Raji (cell line): ENCODE results near the gene ATP5F1D.
A peak's percentile ranks its signal among the peaks of the same experiment; 100 is the strongest.

Experiments used
- POLR2A ChIP-seq: IDR thresholded peaks from 2 replicates; pipeline ENCODE4 v1.6.1; 2011; ENCODE audit warnings: low read depth, low read length, control low read depth; ENCODE audit not compliant: insufficient read depth

Gene ATP5F1D

GRCh38 chr19:1273263-1274041 lies 31.9 kb downstream of the ATP5F1D start:
- peak; percentile 43; the same call in 1 of the 2 replicates for TF ChIP-seq POLR2A

DNA sequence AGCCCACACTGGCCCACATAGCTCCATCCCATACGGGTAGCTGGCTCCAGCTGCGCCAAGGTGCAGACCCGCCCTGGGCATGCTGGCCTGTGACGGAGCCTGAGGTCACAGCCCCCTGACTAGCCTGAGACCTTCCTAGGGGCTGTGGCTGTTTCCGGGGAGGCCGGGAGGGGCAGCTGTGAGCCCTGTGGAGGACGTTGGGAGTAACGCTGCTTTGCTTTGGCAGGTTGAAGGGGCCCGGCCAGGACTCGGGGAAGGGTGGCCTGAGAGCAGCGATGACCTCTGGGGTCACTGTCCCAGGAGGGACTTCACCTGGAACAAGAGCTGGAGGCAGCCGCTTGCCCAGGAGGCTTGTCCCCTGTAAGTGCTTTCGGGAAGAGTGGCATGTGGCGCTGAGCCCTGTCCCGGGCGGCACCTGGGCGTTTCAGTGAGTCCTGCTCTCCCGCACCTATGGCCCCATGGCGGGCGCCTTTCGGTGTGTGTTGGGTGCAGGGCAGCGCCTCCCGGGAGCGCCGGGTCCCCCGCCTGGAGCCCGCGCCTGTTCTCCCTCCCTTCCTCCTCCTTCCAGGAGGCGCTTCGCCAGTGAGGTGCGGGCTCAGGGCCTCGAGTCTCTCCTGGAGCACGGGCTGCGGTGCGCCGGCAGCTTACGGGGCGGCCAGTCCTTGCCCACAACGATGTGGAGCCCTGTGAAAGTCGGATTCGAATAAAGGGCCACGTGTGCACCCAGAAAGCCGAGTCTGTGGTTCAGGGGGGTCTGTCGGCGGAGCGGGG lies 32.7 kb downstream of the ATP5F1D start:
- TF ChIP-seq POLR2A, result no peak

- no peak for TF ChIP-seq POLR2A
Observed at GRCh38 chr19:1274852-1275259, 33.3 kb downstream of the ATP5F1D start.

DNA sequence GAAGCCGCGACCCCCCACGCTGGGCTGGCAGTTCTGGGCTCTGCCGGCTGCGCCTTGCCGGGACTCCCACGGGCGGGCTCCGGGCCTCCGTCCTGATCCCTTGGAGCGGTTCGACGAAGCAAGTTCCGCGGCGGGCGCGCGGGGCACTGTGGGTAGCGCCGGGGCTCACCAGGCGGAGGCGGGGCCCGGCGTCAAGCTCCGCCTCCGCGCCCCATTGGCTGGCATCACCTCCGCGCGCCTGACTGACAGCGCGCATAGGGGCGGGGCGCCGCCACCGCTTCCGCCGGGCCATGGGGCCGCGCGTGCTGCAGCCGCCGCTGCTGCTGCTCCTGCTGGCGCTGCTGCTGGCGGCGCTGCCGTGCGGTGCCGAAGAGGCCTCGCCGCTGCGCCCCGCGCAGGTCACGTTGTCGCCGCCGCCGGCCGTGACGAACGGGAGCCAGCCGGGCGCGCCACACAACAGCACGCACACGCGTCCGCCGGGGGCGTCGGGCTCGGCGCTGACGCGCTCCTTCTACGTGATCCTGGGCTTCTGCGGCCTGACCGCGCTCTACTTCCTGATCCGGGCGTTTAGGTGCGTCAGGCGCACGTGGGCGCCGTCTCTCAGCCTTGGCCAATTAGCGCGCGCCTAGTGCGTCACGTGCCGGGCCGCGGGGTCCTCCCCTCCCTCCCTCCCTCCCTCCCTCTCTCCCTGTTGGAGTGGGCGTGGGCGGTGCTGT lies 33.9 kb downstream of the ATP5F1D start, which contains the start of gene FAM174C:
Gene FAM174C, plus strand, starts transcription at position 271 of the 716 bp plus-strand sequence. Its CDS starts 20 bp downstream, at position 291.
- peak; percentile 95 for TF ChIP-seq POLR2A

DNA sequence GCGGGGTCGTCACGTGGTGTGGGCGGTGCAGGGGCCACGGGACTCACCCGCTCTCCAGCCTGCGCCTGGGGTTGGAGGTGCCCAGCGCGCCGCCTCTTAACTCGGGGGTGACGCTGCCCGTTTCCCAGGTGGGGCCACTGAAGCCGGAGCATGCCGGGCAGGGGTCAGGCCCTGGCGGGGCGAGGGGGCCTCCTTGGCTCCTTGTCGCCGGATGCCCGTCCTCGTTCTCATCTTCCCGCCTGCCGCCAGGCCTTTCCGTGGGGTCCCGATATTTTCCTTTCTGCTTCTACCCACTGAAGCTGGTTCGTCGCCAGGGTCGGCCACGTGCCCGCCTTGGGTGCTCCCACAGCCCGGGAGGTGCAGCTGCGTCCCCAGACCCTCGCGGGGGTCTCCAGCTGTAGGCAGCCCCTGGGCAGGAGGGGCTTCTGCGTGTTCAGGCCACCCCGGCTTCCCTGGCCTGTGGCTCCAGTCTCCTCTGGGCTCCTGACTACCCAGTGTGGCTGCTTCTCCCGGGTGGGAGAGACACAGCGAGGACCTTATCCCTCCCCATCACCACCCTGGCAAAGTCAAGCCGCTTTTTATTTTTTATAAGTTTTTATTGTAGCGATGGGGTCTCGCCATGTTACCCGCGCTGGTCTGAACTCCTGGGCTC lies 34.6 kb downstream of the ATP5F1D start:
- TF ChIP-seq POLR2A, result peak; percentile 77

DNA sequence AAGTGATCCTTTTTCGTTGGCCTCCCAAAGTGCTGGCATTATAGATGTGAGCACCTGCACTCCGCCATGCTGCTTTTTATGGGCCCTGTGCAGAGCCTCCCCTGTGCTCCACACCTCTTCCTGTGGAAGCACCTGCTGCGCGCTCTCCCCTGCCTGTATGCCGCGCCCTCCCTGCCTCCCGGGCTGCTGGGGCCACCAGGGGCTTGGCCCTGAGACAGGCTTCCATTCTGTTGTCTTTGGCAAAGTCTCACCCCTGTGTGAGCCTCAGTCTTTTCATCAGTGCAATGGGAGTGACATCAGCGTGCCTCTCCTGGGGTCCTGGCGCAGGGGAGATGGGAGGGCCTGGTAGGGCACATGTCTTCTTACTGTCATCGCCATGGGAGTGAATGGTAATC lies 35.1 kb downstream of the ATP5F1D start:
- peak; percentile 37 for TF ChIP-seq POLR2A

DNA sequence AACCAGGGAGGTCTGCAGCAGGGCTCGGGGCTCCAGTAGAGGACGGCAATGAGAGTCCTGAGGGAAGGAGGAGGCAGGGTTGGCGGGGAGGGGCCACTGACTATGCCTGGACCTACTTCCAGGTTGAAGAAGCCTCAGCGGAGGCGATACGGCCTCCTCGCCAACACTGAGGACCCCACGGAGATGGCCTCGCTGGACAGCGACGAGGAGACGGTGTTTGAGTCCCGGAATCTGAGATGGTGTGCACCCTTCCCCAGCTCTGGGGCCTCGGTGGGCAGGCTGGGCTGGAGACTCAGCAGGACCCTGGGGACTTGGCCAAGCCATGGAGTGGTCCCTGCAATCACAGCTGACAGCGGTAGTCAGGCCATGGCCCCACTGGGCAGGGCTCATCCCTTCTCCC lies 35.5 kb downstream of the ATP5F1D start:
- TF ChIP-seq POLR2A, result no peak

DNA sequence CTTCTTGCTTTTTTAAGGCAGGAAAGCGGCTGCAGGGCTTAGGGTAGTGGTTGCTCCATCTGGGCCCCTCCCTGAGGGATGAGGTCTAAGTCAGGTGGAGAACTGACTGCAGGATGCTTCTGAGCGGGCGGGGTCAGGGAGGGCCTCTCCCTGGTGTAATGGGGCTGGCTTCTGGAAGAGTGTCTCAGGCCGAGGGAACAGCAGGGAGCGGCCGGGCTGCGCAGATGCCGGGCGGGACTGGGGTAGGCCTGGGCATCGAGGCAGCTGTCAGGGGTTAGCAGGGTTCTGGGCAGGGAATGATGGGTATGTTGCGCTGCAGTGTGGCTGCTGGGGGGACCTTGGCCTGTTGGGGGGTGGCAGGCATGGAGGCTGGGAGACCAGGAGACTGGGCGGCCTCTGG lies 36.5 kb downstream of the ATP5F1D start:
- TF ChIP-seq POLR2A, result 0 out of 2 replicates have a peak, but pooled peaks have one; percentile 18

DNA sequence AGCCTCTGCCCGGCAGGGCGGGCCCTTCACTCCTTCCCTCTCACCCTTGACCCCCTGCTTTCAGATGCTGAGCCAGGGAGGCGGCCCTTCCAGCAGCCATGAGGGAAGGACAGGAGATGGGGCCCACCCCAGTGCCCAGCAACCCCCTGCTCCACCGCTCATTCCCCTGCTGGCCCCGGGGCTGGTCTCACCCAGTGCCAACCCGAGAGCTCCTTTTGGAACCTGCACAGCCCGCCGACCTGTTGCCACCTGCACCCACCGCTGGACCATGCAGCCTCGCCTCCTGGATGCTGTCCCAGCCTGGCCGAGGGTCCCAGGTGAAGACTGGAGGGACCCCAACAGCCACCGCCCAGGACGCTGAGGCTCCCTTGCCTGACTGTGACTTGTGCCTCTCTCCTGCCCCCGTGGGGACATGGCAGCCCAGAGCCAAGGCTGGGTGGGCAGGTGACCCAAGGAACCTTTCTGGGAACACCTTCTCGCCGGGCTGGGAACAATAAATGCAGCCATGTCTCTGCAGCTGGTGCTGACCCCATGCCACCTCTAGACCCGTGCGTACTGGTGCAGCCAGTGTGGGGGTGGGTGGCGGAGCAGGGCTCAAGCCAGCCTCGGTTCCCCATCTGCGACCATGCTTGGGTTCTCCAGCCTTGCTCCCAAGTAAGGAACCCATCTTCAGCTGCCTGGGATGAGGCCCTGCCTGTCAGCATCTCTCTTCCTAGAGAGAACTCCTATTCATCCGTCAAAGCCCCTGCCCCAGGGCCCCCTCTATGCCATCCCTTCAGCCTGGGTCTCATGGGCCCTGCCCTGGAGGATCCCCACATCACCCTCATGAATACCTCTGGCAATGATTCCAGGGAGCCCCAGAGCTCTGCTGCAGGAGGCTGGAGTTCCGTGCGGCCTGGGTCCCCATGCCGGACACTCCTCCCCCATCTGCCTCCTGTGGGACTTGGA lies 37.4 kb downstream of the ATP5F1D start:
- no peak for TF ChIP-seq POLR2A

DNA sequence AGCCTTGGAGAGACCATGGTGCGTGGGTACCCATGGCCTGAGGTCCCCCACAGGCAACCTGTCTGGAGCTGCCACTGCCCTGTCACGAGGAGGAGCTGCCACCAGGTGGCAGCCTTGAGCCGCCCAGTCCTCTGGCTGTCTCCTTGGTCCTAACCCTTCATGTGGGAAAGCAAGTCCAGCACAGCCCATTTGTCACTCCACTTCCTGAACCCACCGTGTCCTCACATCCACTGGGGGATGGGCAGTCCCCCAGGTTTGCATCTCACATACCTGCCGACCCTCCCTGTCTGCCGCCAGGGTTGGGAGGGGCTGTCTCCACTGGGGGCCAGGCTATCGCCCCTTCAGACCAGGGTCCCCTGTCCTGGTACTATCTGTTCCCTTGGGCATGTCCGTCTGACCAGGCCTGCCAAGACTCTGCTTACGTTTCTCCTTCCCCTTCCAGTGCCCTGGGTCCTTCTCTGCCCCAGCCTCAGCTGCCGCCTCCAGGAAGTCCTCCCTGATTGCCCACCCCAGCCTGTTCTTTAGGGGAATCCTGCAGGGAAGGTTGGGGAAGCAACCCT lies 38.3 kb downstream of the ATP5F1D start:
- TF ChIP-seq POLR2A, result no peak

DNA sequence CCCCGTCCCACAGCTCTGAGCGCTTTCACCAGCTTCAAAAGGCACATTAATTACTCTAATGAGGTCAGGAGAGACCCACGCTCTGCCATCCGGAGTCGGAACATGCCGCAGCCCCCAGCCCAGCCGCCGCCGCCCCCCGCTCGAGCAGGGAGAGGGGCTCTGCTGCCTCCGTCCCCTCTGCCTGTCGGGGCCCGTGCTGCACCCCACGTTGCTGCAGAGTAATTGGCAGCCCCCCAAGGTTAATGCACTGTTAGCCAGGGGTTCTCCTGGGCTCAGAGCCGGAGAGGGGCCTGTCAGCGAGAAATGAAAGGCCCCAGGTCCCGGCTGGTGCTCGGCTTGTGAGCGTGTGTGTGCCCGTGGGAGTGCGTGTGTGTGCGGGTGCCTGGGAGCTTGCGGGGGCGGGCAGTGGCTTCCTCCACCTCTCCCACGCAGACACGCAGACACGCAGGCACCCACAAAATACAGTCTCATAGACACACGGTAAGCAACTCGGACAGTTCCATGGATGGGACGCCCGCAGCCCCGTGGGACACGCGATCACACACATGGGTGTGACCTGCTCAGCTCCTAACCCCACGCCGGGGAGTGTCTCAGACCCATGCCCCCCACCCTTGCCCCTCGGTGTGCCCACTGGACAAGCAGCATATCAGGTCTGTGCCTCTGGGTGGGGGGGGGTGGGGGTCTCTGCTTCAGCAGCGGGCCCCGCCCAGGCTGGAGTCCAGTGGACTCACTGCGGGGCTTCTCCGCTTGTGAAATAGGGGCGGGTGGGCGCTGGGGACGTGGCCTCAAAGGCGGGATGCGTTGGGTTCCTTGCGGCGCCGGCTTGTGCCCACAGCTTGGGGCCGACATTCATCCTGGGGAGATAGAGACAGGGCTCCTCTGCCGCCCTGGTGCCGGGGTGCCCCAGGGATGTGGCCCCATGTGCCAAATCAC lies 39.4 kb downstream of the ATP5F1D start:
- TF ChIP-seq POLR2A, result no peak

DNA sequence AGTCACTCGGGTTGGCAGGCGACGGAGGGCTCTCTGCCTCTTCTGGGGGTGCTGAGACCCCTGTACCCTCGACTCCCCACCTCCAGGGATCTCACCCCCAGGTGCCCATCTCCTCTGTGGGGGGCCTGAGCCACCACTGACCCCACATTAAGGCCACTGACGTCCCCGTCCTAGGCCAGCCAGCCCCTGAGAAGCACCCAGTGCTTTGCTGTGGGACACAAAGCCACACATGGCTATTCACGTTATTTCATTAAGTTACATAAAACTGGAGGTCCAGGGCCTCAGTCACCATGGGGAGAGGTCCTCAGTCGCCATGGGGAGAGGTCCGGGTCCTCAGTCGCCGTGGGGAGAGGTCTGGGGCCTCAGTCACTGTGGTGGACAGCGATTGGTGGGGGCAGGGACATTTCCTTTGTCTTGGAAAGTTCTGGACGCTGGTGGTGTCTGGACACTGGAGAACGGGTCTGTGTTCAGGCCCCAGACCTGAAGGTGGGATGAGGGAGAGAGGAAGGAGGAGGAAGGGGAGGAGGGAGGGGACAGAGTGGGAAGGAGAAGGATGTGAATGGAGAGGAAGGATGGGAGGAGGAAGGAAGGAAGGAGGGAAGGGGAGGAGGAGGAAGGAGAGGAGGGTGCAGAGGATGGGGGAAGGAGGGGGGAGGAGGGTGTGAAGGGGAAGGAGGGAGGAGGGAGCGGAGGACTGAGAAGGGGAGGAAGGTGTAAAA lies 40.2 kb downstream of the ATP5F1D start:
- TF ChIP-seq POLR2A, result no peak
